CD4-positive, CD25-positive, alpha-beta regulatory T cell (primary cell): ENCODE measurements around the gene SLC35F3. TPM values are rescaled to one million over a fixed set of nuclear protein-coding genes. Genes with fewer than 3 reads are reported as not detected.

Source experiments
- ATAC-seq, 2 donors: fragments of 150-1000 bp; cut with Tn5 transposase; one replicate each; pipeline ENCODE4 v1.10.0; 2021; ENCODE audit warnings: low read depth in 2 of 2, moderate number of reproducible peaks in 2 of 2, moderate library complexity in 1 of 2
- DNase-seq, 3 donors: peaks; one replicate each; pipeline versions ENCODE4 v3.0.0 to v3.0.0-alpha.2; 2012 to 2022; ENCODE audit warnings: mixed read lengths in 1 of 3
- H3K27ac ChIP-seq: one replicate; pipeline ENCODE4 v1.7.0; 2013; ENCODE audit warnings: mild to moderate bottlenecking, low read length; ENCODE audit not compliant: insufficient read depth, poor library complexity, severe bottlenecking
- H3K27me3 ChIP-seq: one replicate; pipeline ENCODE4 v1.7.0; 2013; ENCODE audit warnings: low read length; ENCODE audit not compliant: control insufficient read depth, insufficient read depth
- H3K36me3 ChIP-seq: one replicate; pipeline ENCODE4 v1.7.0; 2013; ENCODE audit warnings: mild to moderate bottlenecking, low read length, moderate library complexity; ENCODE audit not compliant: control insufficient read depth, insufficient read depth
- H3K4me1 ChIP-seq: 2 replicates; pipeline ENCODE4 v1.7.0; 2013; ENCODE audit warnings: mild to moderate bottlenecking, low read length; ENCODE audit not compliant: insufficient read depth, control insufficient read depth, poor library complexity, severe bottlenecking
- H3K4me3 ChIP-seq: one replicate; pipeline ENCODE4 v1.7.0; 2013; ENCODE audit warnings: low read depth, mild to moderate bottlenecking, low read length, moderate library complexity
- H3K9me3 ChIP-seq, 2 experiments: 1 replicate in 1 of 2; 2 replicates in 1 of 2; pipeline ENCODE4 v1.7.0; 2013; ENCODE audit warnings: low read length in 2 of 2, mild to moderate bottlenecking in 1 of 2, moderate library complexity in 1 of 2; ENCODE audit not compliant: control insufficient read depth in 2 of 2
- H3K27ac Mint-ChIP-seq, 3 donors: one replicate each; pipeline ENCODE4 v1.8.0; 2020 to 2022; ENCODE audit warnings: mild to moderate bottlenecking in 3 of 3, mixed read lengths in 3 of 3, moderate library complexity in 2 of 3
- H3K27me3 Mint-ChIP-seq: one replicate; pipeline ENCODE4 v1.8.0; 2022; ENCODE audit warnings: mild to moderate bottlenecking, mixed read lengths
- H3K36me3 Mint-ChIP-seq: one replicate; pipeline ENCODE4 v1.8.0; 2020; ENCODE audit warnings: mixed read lengths
- H3K4me1 Mint-ChIP-seq, 4 donors: one replicate each; pipeline ENCODE4 v1.8.0; 2020 to 2022; ENCODE audit warnings: mixed read lengths in 4 of 4, mild to moderate bottlenecking in 1 of 4
- H3K4me3 Mint-ChIP-seq, 4 donors: one replicate each; pipeline ENCODE4 v1.8.0; 2020 to 2022; ENCODE audit warnings: mild to moderate bottlenecking in 4 of 4, mixed read lengths in 4 of 4, moderate library complexity in 3 of 4
- H3K9me3 Mint-ChIP-seq, 7 donors: one replicate each; pipeline ENCODE4 v1.8.0; 2020 to 2022; ENCODE audit warnings: mixed read lengths in 7 of 7, mild to moderate bottlenecking in 3 of 7, moderate library complexity in 2 of 7
- polyA plus RNA-seq, 4 donors: library from polyadenylated mRNA; unstranded; fragments of 300-500 nt; fragmentation: Illumina TruSeq; gene quantifications; one replicate each; pipeline ENCODE4 v1.2.3, GENCODE V29; 2021
- total RNA-seq: library from RNA; stranded (reverse); gene quantifications from one replicate; pipeline ENCODE4 v1.2.3, GENCODE V29; 2022

SLC35F3 gene
- 0.35 TPM for total RNA-seq
- polyA plus RNA-seq, result 1 to 10 TPM; 1.0 to 1.4 (median 1.3) TPM

GRCh38 chr1:233904633-233905415 is at the start of gene SLC35F3:
SLC35F3 (plus strand) TSS chr1:233904676.
- Mint-ChIP-seq H3K4me1 (peaks cover 0 to 2% (median 0%) of the 10 kb centered on the region in 4 donors), H3K4me3 (no peak within 1 kb of the TSS), H3K9me3 (peaks cover 0 to 3% (median 3%) of the 10 kb centered on the region in 7 donors), H3K27me3 (peaks cover 59% of the 10 kb centered on the region), H3K36me3 (no peaks in the 10 kb centered on the region), H3K27ac (no peak within 1 kb of the TSS)
- no peaks in the 10 kb centered on the region for H3K36me3 ChIP-seq
- H3K9me3 ChIP-seq, result no peaks in the 10 kb centered on the region
- DNase-seq (peak in 1 of 3 donors; percentile 4), ATAC-seq (no peak)
- H3K27ac ChIP-seq, result no peak within 1 kb of the TSS
- H3K4me3 ChIP-seq, result no peak within 1 kb of the TSS
- no peaks in the 10 kb centered on the region for H3K4me1 ChIP-seq
- peaks cover 26% of the 10 kb centered on the region for H3K27me3 ChIP-seq

GRCh38 chr1:233859446-233859845 is 45.0 kb upstream of the SLC35F3 start:
- no peak overlapping the region for H3K27ac Mint-ChIP-seq
- no peaks in the 10 kb centered on the region for H3K27me3 Mint-ChIP-seq
- ATAC-seq, result no peak
- no peak overlapping the region for H3K4me3 Mint-ChIP-seq
- Histone ChIP-seq H3K36me3 (no peaks in the 10 kb centered on the region), H3K27me3 (no peaks in the 10 kb centered on the region), H3K4me1 (no peaks in the 10 kb centered on the region), H3K4me3 (no peak overlapping the region), H3K9me3 (no peaks in the 10 kb centered on the region), H3K27ac (no peak overlapping the region)
- no peak for DNase-seq
- H3K9me3 Mint-ChIP-seq, result peaks cover 0 to 7% (median 2%) of the 10 kb centered on the region in 7 donors
- no peaks in the 10 kb centered on the region for H3K4me1 Mint-ChIP-seq
- no peaks in the 10 kb centered on the region for H3K36me3 Mint-ChIP-seq

GRCh38 chr1:233863901-233864545 is 40.5 kb upstream of the SLC35F3 start:
- no peak overlapping the region for H3K4me3 Mint-ChIP-seq
- ATAC-seq, result no peak
- Histone ChIP-seq H3K27ac (no peak overlapping the region), H3K27me3 (no peaks in the 10 kb centered on the region), H3K4me1 (no peaks in the 10 kb centered on the region), H3K9me3 (peaks cover 0 to 3% of the 10 kb centered on the region in 2 experiments), H3K36me3 (no peaks in the 10 kb centered on the region), H3K4me3 (no peak overlapping the region)
- no peaks in the 10 kb centered on the region for H3K27me3 Mint-ChIP-seq
- no peaks in the 10 kb centered on the region for H3K4me1 Mint-ChIP-seq
- no peaks in the 10 kb centered on the region for H3K36me3 Mint-ChIP-seq
- H3K27ac Mint-ChIP-seq, result no peak overlapping the region
- H3K9me3 Mint-ChIP-seq, result peaks cover 0 to 30% (median 7%) of the 10 kb centered on the region in 7 donors
- no peak for DNase-seq

DNA sequence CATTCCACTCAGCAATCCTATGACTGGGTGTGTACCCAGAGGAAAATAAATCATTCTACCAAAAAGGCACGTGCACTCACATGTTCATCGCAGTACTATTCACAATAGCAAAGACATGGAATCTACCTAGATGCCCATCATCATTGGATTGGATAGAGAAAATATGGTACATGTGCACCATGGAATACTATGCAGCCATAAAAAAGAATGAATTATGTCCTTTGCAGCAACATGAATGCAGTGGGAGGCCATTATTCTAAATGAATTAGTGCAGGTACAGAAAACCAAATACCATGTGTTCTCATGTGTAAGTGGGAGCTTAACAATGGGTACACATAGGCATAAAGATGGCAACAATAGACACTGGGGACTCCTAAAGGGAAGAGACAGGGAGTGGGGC is 39.9 kb upstream of the SLC35F3 start:
- Mint-ChIP-seq H3K27me3 (no peaks in the 10 kb centered on the region), H3K27ac (no peak overlapping the region), H3K4me1 (no peaks in the 10 kb centered on the region), H3K9me3 (peaks cover under 1 to 30% (median 7%) of the 10 kb centered on the region in 7 donors), H3K36me3 (no peaks in the 10 kb centered on the region), H3K4me3 (no peak overlapping the region)
- Histone ChIP-seq H3K4me1 (no peaks in the 10 kb centered on the region), H3K9me3 (peaks cover 0 to 3% of the 10 kb centered on the region in 2 experiments), H3K27ac (no peak overlapping the region), H3K4me3 (no peak overlapping the region), H3K36me3 (no peaks in the 10 kb centered on the region), H3K27me3 (no peaks in the 10 kb centered on the region)
- DNase-seq (no peak), ATAC-seq (no peak)

GRCh38 chr1:233865216-233865615 is 39.3 kb upstream of the SLC35F3 start:
- Histone ChIP-seq H3K27me3 (no peaks in the 10 kb centered on the region), H3K4me3 (no peak overlapping the region), H3K9me3 (peaks cover 0 to 3% of the 10 kb centered on the region in 2 experiments), H3K36me3 (no peaks in the 10 kb centered on the region), H3K4me1 (no peaks in the 10 kb centered on the region), H3K27ac (no peak overlapping the region)
- no peaks in the 10 kb centered on the region for H3K36me3 Mint-ChIP-seq
- no peaks in the 10 kb centered on the region for H3K4me1 Mint-ChIP-seq
- peak overlapping the region in 1 of 3 donors; percentile 9 for H3K27ac Mint-ChIP-seq
- DNase-seq (no peak), ATAC-seq (no peak)
- no peak overlapping the region for H3K4me3 Mint-ChIP-seq
- H3K27me3 Mint-ChIP-seq, result no peaks in the 10 kb centered on the region
- H3K9me3 Mint-ChIP-seq, result peaks cover 1 to 34% (median 7%) of the 10 kb centered on the region in 7 donors

DNA sequence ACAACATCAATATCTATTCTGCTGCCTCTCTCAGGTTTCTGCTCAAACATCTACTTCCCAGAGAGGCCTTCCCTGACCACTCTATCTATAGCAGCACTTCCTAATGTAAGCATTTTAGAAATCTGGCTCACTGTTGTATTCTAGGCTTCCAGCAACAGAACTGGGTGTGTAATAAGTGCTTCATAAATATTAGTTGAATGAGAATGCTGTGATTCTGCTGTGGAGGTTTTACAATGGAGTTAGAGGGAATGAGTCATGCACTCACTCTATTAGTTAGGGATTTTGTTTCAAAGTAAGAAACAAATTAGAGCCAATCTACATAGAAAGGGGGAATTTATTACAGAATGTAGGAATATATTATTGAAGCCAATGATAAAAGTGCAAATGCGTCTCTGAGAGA is 38.6 kb upstream of the SLC35F3 start:
- H3K4me3 Mint-ChIP-seq, result no peak overlapping the region
- DNase-seq (no peak), ATAC-seq (no peak)
- H3K9me3 Mint-ChIP-seq, result peaks cover 1 to 34% (median 7%) of the 10 kb centered on the region in 7 donors
- no peaks in the 10 kb centered on the region for H3K4me1 Mint-ChIP-seq
- H3K27me3 Mint-ChIP-seq, result no peaks in the 10 kb centered on the region
- H3K27ac ChIP-seq, result no peak overlapping the region
- H3K36me3 ChIP-seq, result no peaks in the 10 kb centered on the region
- no peaks in the 10 kb centered on the region for H3K36me3 Mint-ChIP-seq
- H3K9me3 ChIP-seq, result peaks cover 0 to 3% of the 10 kb centered on the region in 2 experiments
- H3K27me3 ChIP-seq, result no peaks in the 10 kb centered on the region
- no peaks in the 10 kb centered on the region for H3K4me1 ChIP-seq
- H3K27ac Mint-ChIP-seq, result no peak overlapping the region
- H3K4me3 ChIP-seq, result no peak overlapping the region

DNA sequence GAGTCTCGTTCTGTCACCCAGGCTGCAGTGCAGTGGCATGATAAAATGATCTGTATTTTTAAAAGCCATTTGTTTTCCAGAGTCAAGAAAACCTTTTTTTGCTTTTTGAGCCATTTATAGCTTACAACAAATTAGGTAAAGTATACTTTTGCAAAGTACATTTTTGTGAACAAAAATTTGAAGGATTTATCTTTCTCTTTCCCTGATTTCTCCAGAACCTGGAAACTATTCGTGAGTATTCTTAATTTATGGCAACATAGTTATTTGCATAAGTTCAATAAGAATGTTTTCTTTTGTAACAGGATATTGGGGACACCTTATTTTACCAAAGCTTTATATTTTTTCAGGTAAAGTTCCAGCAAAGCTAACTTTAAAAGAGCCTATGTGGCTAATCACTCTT is 37.4 kb upstream of the SLC35F3 start:
- Histone ChIP-seq H3K4me1 (no peaks in the 10 kb centered on the region), H3K4me3 (no peak overlapping the region), H3K36me3 (no peaks in the 10 kb centered on the region), H3K9me3 (peaks cover 0 to 3% of the 10 kb centered on the region in 2 experiments), H3K27ac (no peak overlapping the region), H3K27me3 (no peaks in the 10 kb centered on the region)
- H3K36me3 Mint-ChIP-seq, result no peaks in the 10 kb centered on the region
- ATAC-seq (no peak), DNase-seq (no peak)
- H3K4me3 Mint-ChIP-seq, result no peak overlapping the region
- peaks cover 1 to 34% (median 7%) of the 10 kb centered on the region in 7 donors for H3K9me3 Mint-ChIP-seq
- no peaks in the 10 kb centered on the region for H3K4me1 Mint-ChIP-seq
- peaks cover 1% of the 10 kb centered on the region for H3K27me3 Mint-ChIP-seq
- no peak overlapping the region for H3K27ac Mint-ChIP-seq
